Measurements from ENCODE around the gene PLPPR3. TPM values are rescaled to one million over a fixed set of nuclear protein-coding genes. Genes with fewer than 3 reads are reported as not detected.

Gene PLPPR3
- total and polyA plus RNA-seq, 9 of the 15 experiments (the other 6 are each of a cell fraction or from before 2014, with no cell fraction given) = 0.01 to 48.2 (median 8.6) TPM

GRCh38 chr19:850221-850978, 28.6 kb upstream of the PLPPR3 start (continued):
- TF ChIP-seq NR3C1 (CRISPR knock-in tag; IDR thresholded peaks at IDR 0.05) (no peak), ZBTB11 (CRISPR knock-in tag; IDR thresholded peaks at IDR 0.05) (no peak), HLTF (IDR thresholded peaks at IDR 0.05) (no peak), ESRRA (IDR thresholded peaks at IDR 0.05; ENCODE audit: borderline replicate concordance, low read depth) (0 out of 2 replicates have a peak, but pooled peaks have one; percentile 23), MBD2 (IDR thresholded peaks at IDR 0.05; ENCODE audit: borderline replicate concordance, low read depth) (no peak), ZNF134 (CRISPR knock-in tag; conservative IDR thresholded peaks at IDR 0.05) (no peak), STAT5B (CRISPR knock-in tag; IDR thresholded peaks at IDR 0.05) (no peak), CTBP1 (IDR thresholded peaks at IDR 0.05; ENCODE audit: borderline replicate concordance) (peak; percentile 29; the same call in 1 of the 2 replicates)

Measured in K562 (cell line).